Peyer's patch (tissue), 4 donors: ENCODE results near the gene WRAP53. TPM values are rescaled to one million over a fixed set of nuclear protein-coding genes. Genes with fewer than 3 reads are reported as not detected.
A peak's percentile ranks its signal among the peaks of the same experiment; 100 is the strongest.
"Not testable (repeated sequence)": the region's sequence is repeated elsewhere in the genome, so short reads cannot be mapped to it uniquely, and the experiment has no call there.

Experiments used
- DNase-seq, 3 donors: peaks; one replicate each; pipeline ENCODE4 v3.0.0-alpha.2; 2017 to 2019
- H3K27ac ChIP-seq, 4 donors: fragments of 200-600 bp; sonication (generic); one replicate each; pipeline ENCODE4 v1.5.1; 2016 to 2019
- H3K27me3 ChIP-seq, 2 donors: fragments of 200-600 bp; sonication (generic); one replicate each; pipeline ENCODE4 v1.5.1; 2019
- H3K36me3 ChIP-seq, 3 donors: fragments of 200-600 bp; sonication (generic); one replicate each; pipeline ENCODE4 v1.5.1; 2016 to 2019
- H3K4me1 ChIP-seq, 4 donors: fragments of 200-600 bp; sonication (generic); one replicate each; pipeline ENCODE4 v1.5.1; 2016 to 2019
- H3K4me3 ChIP-seq, 4 donors: fragments of 200-600 bp; sonication (generic); 1 replicate in 3 of 4; 2 replicates in 1 of 4; pipeline ENCODE4 v1.5.1; 2016 to 2019; ENCODE audit warnings: mild to moderate bottlenecking in 1 of 4
- H3K9me3 ChIP-seq, 4 donors: fragments of 200-600 bp; sonication (generic); one replicate each; pipeline ENCODE4 v1.5.1; 2016 to 2019; ENCODE audit warnings: mild to moderate bottlenecking in 1 of 4
- POLR2A ChIP-seq, 2 donors: fragments of 450-650 bp; IDR thresholded peaks; one replicate each; pipeline ENCODE4 v1.5.1; 2017; ENCODE audit warnings: antibody characterized with exemption in 2 of 2, mild to moderate bottlenecking in 2 of 2, moderate library complexity in 2 of 2
- total RNA-seq, 4 donors: library from RNA; depleted of rRNA; stranded (reverse); fragments of >200 nt; gene quantifications; one replicate each; pipeline ENCODE4 v1.1.0, GENCODE V29; 2016
- TF ChIP-seq, protein P1 (sequence below), 6 experiments: fragments of 450-650 bp in 4 of 6; fragments of 200-600 bp in 2 of 6; sonication (generic) in 1 of 6; IDR thresholded peaks; one replicate each; pipeline ENCODE4 v1.5.1; 2017 to 2019; ENCODE audit warnings: antibody characterized with exemption in 6 of 6, mild to moderate bottlenecking in 3 of 6, moderate library complexity in 1 of 6

The WRAP53 gene
- total RNA-seq = 1 to 10 TPM; 4.6 to 9.3 (median 6.2) TPM

DNA sequence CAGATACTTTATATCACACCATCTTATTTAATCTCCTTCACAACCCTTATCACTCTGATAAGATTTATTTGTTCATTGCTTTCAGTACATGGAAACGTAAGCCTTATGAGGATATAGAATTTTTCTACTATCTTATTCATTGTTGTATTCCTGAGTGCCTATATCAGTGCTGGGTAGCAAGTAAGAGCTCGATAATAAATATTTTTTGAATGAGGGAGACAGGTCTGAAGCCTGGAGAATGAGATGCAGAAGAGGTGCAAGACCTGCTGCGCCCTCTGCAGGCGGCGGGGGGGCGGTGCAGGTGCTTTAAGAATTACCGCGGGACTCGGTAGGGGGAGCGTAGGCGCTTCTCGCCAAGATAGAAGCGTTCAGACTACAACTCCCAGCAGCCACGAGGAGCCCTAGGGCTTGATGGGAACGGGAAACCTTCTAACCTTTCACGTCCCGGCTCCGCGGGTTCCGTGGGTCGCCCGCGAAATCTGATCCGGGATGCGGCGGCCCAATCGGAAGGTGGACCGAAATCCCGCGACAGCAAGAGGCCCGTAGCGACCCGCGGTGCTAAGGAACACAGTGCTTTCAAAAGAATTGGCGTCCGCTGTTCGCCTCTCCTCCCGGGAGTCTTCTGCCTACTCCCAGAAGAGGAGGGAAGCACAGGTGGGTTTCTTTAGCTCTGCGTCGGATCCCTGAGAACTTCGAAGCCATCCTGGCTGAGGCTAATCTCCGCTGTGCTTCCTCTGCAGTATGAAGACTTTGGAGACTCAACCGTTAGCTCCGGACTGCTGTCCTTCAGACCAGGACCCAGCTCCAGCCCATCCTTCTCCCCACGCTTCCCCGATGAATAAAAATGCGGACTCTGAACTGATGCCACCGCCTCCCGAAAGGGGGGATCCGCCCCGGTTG, at the start of gene WRAP53:
WRAP53 (plus strand) TSS at position 570 of the 900 bp plus-strand sequence; CDS start at position 742, 172 bp downstream.
- Histone ChIP-seq H3K27me3 (no peaks in the 10 kb centered on the region), H3K9me3 (no peaks in the 10 kb centered on the region), H3K4me3 (peak within 1 kb of the TSS; percentile 73 to 95 (median 82)), H3K4me1 (peaks cover 0 to 27% (median 11%) of the 10 kb centered on the region in 4 donors), H3K27ac (peak within 1 kb of the TSS; percentile 93 to 98 (median 96)), H3K36me3 (peaks cover 0 to 4% (median 0%) of the 10 kb centered on the region in 3 donors)
- TF ChIP-seq, protein P1, sequence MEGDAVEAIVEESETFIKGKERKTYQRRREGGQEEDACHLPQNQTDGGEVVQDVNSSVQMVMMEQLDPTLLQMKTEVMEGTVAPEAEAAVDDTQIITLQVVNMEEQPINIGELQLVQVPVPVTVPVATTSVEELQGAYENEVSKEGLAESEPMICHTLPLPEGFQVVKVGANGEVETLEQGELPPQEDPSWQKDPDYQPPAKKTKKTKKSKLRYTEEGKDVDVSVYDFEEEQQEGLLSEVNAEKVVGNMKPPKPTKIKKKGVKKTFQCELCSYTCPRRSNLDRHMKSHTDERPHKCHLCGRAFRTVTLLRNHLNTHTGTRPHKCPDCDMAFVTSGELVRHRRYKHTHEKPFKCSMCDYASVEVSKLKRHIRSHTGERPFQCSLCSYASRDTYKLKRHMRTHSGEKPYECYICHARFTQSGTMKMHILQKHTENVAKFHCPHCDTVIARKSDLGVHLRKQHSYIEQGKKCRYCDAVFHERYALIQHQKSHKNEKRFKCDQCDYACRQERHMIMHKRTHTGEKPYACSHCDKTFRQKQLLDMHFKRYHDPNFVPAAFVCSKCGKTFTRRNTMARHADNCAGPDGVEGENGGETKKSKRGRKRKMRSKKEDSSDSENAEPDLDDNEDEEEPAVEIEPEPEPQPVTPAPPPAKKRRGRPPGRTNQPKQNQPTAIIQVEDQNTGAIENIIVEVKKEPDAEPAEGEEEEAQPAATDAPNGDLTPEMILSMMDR (IDR thresholded peaks at IDR 0.05) = peak; percentile 96 to 100 (median 99)
- peak in 1 of 2 donors; percentile 11 for TF ChIP-seq POLR2A (IDR thresholded peaks at IDR 0.05)
- peak; percentile 95 to 99 (median 96) for DNase-seq

DNA sequence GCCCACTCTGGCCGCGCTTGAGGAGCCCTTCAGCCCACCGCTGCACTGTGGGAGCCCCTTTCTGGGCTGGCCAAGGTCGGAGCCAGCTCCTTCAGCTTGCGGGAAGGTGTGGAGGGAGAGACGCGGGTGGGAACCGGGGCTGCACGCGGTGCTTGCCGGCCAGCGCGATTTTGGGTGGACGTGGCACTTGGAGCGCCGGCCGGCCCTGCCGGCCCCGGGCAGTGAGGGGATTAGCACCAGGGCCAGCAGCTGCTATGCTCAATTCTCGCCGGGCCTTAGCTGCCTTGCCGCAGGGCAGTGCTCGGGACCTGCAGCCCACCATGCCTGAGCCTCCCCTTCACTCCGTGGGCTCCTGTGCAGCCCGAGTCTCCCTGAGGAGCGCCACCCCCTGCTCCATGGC, 47.5 kb upstream of the WRAP53 start:
- no peaks in the 10 kb centered on the region for H3K4me1 ChIP-seq
- TF ChIP-seq POLR2A (IDR thresholded peaks at IDR 0.05) = no peak
- TF ChIP-seq, protein P1 (IDR thresholded peaks at IDR 0.05) = no peak
- H3K36me3 ChIP-seq = no peaks in the 10 kb centered on the region
- H3K4me3 ChIP-seq = no peak overlapping the region
- no peak for DNase-seq
- H3K27ac ChIP-seq = no peak overlapping the region
- no peaks in the 10 kb centered on the region for H3K27me3 ChIP-seq
- H3K9me3 ChIP-seq = no peaks in the 10 kb centered on the region

DNA sequence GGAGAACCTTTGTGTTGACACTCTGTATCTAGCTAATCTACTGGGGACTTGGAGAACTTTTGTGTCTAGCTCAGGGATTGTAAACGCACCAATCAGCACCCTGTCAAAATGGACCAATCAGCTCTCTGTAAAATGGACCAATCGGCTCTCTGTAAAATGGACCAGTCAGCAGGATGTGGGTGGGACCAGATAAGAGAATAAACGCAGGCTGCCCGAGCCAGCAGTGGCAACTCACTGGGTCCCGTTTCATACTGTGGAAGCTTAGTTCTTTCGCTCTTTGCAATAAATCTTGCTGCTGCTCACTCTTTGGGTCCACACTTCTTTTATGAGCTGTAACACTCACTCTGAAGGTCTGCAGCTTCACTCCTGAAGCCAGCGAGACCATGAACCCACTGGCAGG, 46.6 kb upstream of the WRAP53 start:
- not testable (repeated sequence) for DNase-seq, H3K4me1 ChIP-seq

DNA sequence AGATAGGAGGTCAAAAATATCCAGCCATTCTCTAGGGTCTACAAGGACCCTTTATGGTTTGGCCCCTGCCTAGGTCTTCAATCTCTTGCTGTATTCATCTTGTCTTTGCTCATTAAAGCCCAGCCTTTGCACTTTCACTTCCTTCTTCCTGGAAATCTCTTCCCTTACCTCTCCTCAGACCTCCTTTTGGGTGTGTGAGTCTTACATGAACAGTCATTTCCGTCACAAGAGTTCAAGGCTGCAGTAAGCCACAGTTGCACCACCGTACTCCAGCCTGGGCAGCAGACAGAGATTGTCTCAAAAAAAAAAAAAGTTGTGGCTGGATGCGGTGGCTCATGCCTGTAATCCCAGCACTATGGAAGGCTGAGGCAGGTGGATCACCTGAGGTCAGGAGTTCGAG, 43.5 kb upstream of the WRAP53 start:
- Histone ChIP-seq H3K4me3 (no peak overlapping the region), H3K27ac (no peak overlapping the region), H3K9me3 (no peaks in the 10 kb centered on the region), H3K27me3 (peaks cover 0 to under 1% of the 10 kb centered on the region in 2 donors), H3K36me3 (no peaks in the 10 kb centered on the region), H3K4me1 (no peaks in the 10 kb centered on the region)
- no peak for DNase-seq
- TF ChIP-seq, protein P1 (IDR thresholded peaks at IDR 0.05) = no peak
- TF ChIP-seq POLR2A (IDR thresholded peaks at IDR 0.05) = no peak

More for the DNA sequence above, 46.6 kb upstream of the WRAP53 start:
- not testable (repeated sequence) for H3K4me3 ChIP-seq, H3K36me3 ChIP-seq, H3K9me3 ChIP-seq, H3K27me3 ChIP-seq, H3K27ac ChIP-seq

DNA sequence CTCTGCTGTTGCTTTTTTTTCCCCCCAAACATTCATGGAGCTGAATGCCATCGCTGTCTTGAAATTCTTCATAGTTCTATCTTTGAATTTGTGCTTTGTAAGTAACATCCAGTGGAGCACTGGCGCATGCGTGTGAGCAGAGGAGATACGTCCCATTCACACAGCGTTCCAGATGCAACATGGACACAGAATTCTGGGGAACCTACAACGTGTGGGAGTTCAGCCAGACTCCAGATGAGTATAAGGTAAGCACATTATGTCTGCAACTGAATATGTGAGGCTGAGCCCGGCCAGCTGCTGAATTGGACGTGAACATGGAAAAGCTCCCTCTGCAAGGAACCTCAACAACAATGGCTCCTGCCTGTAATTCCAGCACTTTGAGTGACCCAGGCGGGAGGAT, 41.8 kb upstream of the WRAP53 start:
- peaks cover 0 to 16% (median 10%) of the 10 kb centered on the region in 4 donors for H3K4me1 ChIP-seq
- no peaks in the 10 kb centered on the region for H3K36me3 ChIP-seq
- no peaks in the 10 kb centered on the region for H3K9me3 ChIP-seq
- H3K27me3 ChIP-seq = peaks cover 0 to 17% of the 10 kb centered on the region in 2 donors
- no peak overlapping the region for H3K27ac ChIP-seq
- TF ChIP-seq, protein P1 (IDR thresholded peaks at IDR 0.05) = no peak
- TF ChIP-seq POLR2A (IDR thresholded peaks at IDR 0.05) = no peak
- H3K4me3 ChIP-seq = no peak overlapping the region
- DNase-seq = no peak

DNA sequence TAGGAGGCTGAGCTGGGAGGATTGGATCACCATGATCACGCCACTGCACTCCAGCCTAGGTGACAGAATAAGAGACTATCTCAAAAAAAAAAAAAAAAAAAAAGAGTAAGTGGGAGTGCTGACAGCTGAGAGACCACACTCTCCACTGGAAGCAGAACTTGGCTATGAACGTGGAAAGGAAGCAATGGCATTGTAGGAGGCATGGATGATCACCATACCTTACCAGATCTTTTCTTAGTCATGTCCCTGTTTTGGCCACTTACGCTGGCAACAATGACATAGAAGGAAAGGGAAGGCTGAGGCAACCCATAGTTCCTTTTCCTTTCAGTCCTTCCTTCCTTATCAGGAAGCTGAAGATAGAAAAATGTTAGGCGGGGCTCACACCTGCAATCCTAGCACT, 41.3 kb upstream of the WRAP53 start:
- H3K27me3 ChIP-seq = peaks cover 0 to 23% of the 10 kb centered on the region in 2 donors

More for the DNA sequence above, 41.3 kb upstream of the WRAP53 start:
- H3K4me3 ChIP-seq = no peak overlapping the region
- H3K4me1 ChIP-seq = peaks cover 0 to 20% (median 12%) of the 10 kb centered on the region in 4 donors
- no peak overlapping the region for H3K27ac ChIP-seq
- H3K9me3 ChIP-seq = no peaks in the 10 kb centered on the region
- no peaks in the 10 kb centered on the region for H3K36me3 ChIP-seq
- DNase-seq = no peak
- TF ChIP-seq POLR2A (IDR thresholded peaks at IDR 0.05) = no peak
- TF ChIP-seq, protein P1 (IDR thresholded peaks at IDR 0.05) = no peak
